DOHH2 (cell line): ENCODE results near the gene TMPRSS7.

Source experiments
- H3F3A ChIP-seq: fragments of 200-600 bp; sonication (generic), shearing (Covaris generic); 2 replicates; pipeline ENCODE4 v1.6.0; 2016; ENCODE audit warnings: antibody characterized with exemption, mild to moderate bottlenecking; ENCODE audit not compliant: control insufficient read depth, insufficient read depth
- H3K27ac ChIP-seq: fragments of 200-600 bp; sonication (generic); 2 replicates; pipeline ENCODE4 v1.5.1; 2014; ENCODE audit warnings: low read depth, mild to moderate bottlenecking, low read length, moderate library complexity
- H3K27me3 ChIP-seq: fragments of 200-600 bp; sonication (generic); 2 replicates; pipeline ENCODE4 v1.6.1; 2014; ENCODE audit warnings: mild to moderate bottlenecking, low read length, mixed read lengths; ENCODE audit not compliant: control insufficient read depth
- H3K36me3 ChIP-seq: fragments of 200-600 bp; sonication (generic); 2 replicates; pipeline ENCODE4 v1.6.1; 2014; ENCODE audit warnings: mild to moderate bottlenecking, low read length, moderate library complexity, mixed read lengths; ENCODE audit not compliant: control insufficient read depth
- H3K4me1 ChIP-seq: fragments of 200-600 bp; sonication (generic); 2 replicates; pipeline ENCODE4 v1.6.1; 2014; ENCODE audit warnings: mild to moderate bottlenecking, low read length, mixed read lengths; ENCODE audit not compliant: control insufficient read depth
- H3K4me2 ChIP-seq: fragments of 200-600 bp; sonication (generic); 2 replicates; pipeline ENCODE4 v1.6.0; 2014; ENCODE audit warnings: mild to moderate bottlenecking, low read length, moderate library complexity
- H3K4me3 ChIP-seq: fragments of 200-600 bp; sonication (generic); 2 replicates; pipeline ENCODE4 v1.5.1; 2014; ENCODE audit warnings: mild to moderate bottlenecking, low read length, mixed read lengths
- H3K79me2 ChIP-seq: fragments of 200-600 bp; sonication (generic); 2 replicates; pipeline ENCODE4 v1.6.1; 2014; ENCODE audit warnings: mild to moderate bottlenecking, low read length, mixed read lengths; ENCODE audit not compliant: control insufficient read depth
- H3K9me2 ChIP-seq: fragments of 200-600 bp; sonication (generic); replicated peaks from 2 replicates; pipeline ENCODE4 v1.6.1; 2014; ENCODE audit warnings: mild to moderate bottlenecking, low read length, mixed read lengths; ENCODE audit not compliant: control insufficient read depth
- H3K9me3 ChIP-seq: fragments of 200-600 bp; sonication (generic); 2 replicates; pipeline ENCODE4 v1.6.1; 2014; ENCODE audit warnings: antibody characterized with exemption, low read length, mixed read lengths; ENCODE audit not compliant: control insufficient read depth, insufficient read depth
- H4K20me1 ChIP-seq: fragments of 200-600 bp; sonication (generic); 2 replicates; pipeline ENCODE4 v1.6.0; 2014; ENCODE audit warnings: low read depth, mild to moderate bottlenecking, antibody characterized with exemption, low read length, moderate library complexity; ENCODE audit not compliant: control insufficient read depth, insufficient read depth
- CTCF ChIP-seq: fragments of 200-600 bp; sonication (generic); IDR thresholded peaks from one replicate; pipeline ENCODE4 v1.5.1; 2014; ENCODE audit warnings: antibody characterized with exemption, mild to moderate bottlenecking, low read depth, low read length; ENCODE audit not compliant: poor library complexity, severe bottlenecking
- EZH2phosphoT487 ChIP-seq: fragments of 200-600 bp; sonication (generic); IDR thresholded peaks from 2 replicates; pipeline ENCODE4 v1.6.1; 2017; ENCODE audit warnings: borderline replicate concordance, mild to moderate bottlenecking, antibody characterized with exemption, low read length, moderate library complexity, mixed read lengths

Gene TMPRSS7

DNA sequence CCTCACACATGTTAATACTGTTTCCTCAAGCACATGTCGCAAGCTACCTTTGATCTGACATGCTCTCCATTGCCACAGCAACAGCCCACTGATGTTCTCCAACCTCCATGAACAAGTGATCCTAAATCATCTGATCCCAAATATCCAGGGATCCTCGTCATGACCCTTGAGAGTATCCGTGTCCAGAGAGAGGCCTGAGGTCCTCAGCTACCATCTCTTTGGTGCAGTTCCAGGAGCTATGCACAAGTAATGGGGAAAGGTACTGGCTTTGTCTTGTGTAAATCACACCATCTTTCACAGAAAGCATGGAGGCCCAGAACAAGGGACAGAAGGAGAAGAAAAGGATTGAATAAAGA is 96.1 kb downstream of the TMPRSS7 start:
- Histone ChIP-seq H3K27ac (peak overlapping the region; percentile 99), H3K4me3 (peak overlapping the region; percentile 93), H3K9me3 (no peaks in the 10 kb centered on the region), H3K79me2 (peaks cover 96% of the 10 kb centered on the region), H3K9me2 (no peaks in the 10 kb centered on the region), H3K27me3 (no peaks in the 10 kb centered on the region), H4K20me1 (no peaks in the 10 kb centered on the region), H3K4me1 (peaks cover 76% of the 10 kb centered on the region), H3K36me3 (peaks cover 73% of the 10 kb centered on the region), H3K4me2 (peak overlapping the region; percentile 97), H3F3A (peaks cover 88% of the 10 kb centered on the region)
- TF ChIP-seq EZH2phosphoT487: no peak
- TF ChIP-seq CTCF: no peak
